HK-2 (cell line): ENCODE results near the gene MAZ.
"Not testable (repeated sequence)": the region's sequence is repeated elsewhere in the genome, so short reads cannot be mapped to it uniquely, and the experiment has no call there.

Experiments
- DNase-seq: peaks from one replicate; pipeline ENCODE4 v3.0.0-alpha.2; 2018; ENCODE audit not compliant: unreplicated experiment

MAZ gene

GRCh38 chr16:29806099-29806579 lies at the start of gene MAZ:
TSS of gene MAZ (plus strand) at chr16:29806529. CDS start at chr16:29806702, 173 bp downstream.
- DNase-seq = peak; percentile 90

GRCh38 chr16:29756654-29757053 lies 49.7 kb upstream of the MAZ start:
- no peak for DNase-seq

- DNase-seq = not testable (repeated sequence)
Measured at GRCh38 chr16:29757086-29757485, 49.2 kb upstream of the MAZ start.

- DNase-seq = no peak
Measured at GRCh38 chr16:29757950-29758466, 48.3 kb upstream of the MAZ start.

GRCh38 chr16:29760567-29761279 lies 45.6 kb upstream of the MAZ start:
- no peak for DNase-seq

- not testable (repeated sequence) for DNase-seq
Measured at GRCh38 chr16:29761280-29761651, 45.1 kb upstream of the MAZ start.

- no peak for DNase-seq
Measured at GRCh38 chr16:29761882-29762281, 44.4 kb upstream of the MAZ start.

- DNase-seq = no peak
Measured at GRCh38 chr16:29763326-29763725, 43.0 kb upstream of the MAZ start.

- no peak for DNase-seq
Measured at GRCh38 chr16:29765167-29766032, 40.9 kb upstream of the MAZ start.

- DNase-seq = no peak
Measured at GRCh38 chr16:29766571-29766970, 39.8 kb upstream of the MAZ start.

GRCh38 chr16:29767062-29767461 lies 39.3 kb upstream of the MAZ start:
- DNase-seq = no peak

- no peak for DNase-seq
Measured at GRCh38 chr16:29769507-29769906, 36.8 kb upstream of the MAZ start.

GRCh38 chr16:29770250-29770929 lies 35.9 kb upstream of the MAZ start:
- no peak for DNase-seq

GRCh38 chr16:29772330-29772729 lies 34.0 kb upstream of the MAZ start:
- DNase-seq = not testable (repeated sequence)

GRCh38 chr16:29774730-29775129 lies 31.6 kb upstream of the MAZ start:
- DNase-seq = no peak

- DNase-seq = no peak
Measured at GRCh38 chr16:29775742-29776408, 30.5 kb upstream of the MAZ start.

- no peak for DNase-seq
Measured at GRCh38 chr16:29777576-29778350, 28.6 kb upstream of the MAZ start, which contains the start of gene ZG16. TSS of gene ZG16 (plus strand) at chr16:29778256. CDS start at chr16:29779267, 1,011 bp downstream.

- DNase-seq = no peak
Measured at GRCh38 chr16:29779474-29779873, 26.9 kb upstream of the MAZ start.

GRCh38 chr16:29783094-29783953 lies 23.0 kb upstream of the MAZ start:
- not testable (repeated sequence) for DNase-seq

- no peak for DNase-seq
Measured at GRCh38 chr16:29784157-29784556, 22.2 kb upstream of the MAZ start.
